Activated CD4-positive, alpha-beta T cell treated with anti-CD3 and anti-CD28 coated beads, Interleukin-2, amount 50 U/mL, for 4 hours (primary cell): ENCODE data around the gene TBC1D22A.

ENCODE experiments used
- DNase-seq, 2 experiments: peaks; one replicate each; pipeline ENCODE4 v3.0.0-alpha.2; 2020

Gene TBC1D22A

DNA sequence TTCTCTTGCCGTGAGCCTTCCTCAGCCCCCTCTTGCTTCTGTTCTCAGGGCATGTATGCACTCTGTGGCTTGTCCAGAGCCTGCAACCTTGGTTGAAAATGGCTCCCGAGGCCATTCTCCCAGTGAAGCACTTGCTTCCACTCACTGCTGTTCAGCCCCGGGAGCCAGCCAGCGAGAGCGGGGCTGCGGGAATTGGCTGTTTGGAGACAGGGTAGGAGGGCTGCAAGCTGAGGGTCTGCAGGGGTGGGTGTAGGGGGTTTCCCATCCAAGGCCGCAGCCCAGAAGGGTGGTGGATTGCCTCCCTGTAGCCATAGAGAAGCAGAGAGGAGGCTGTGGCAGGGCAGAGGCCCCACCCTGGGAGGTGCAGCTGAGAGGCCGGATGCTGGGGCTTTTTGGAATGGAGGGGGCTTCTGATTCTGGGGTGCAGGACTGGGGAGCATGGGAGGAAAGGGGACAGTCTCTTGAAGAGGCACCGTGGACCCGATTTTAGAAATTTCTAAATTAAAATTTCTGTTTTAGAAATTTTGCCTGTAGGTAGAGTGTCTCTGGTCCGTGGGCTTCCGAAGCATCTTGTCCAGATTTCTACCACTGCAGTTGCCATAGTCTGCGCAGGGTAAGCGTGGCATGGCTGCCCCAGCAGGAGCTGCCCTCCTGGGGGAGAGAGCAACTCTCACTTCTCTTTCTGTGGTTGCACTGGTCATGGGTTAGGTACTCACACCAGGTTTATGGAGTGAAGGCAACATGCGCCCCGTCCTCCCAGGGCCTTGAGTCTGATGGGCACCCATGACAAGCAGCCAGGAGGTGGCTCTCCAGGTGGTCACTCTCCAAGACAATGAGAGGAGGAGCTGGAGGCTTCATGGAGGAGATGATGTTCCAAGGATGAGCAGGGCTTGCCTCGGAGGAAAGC is 100.2 kb downstream of the TBC1D22A start:
- DNase-seq: no peak

GRCh38 chr22:46863794-46864193 is 101.3 kb downstream of the TBC1D22A start:
- no peak for DNase-seq

DNA sequence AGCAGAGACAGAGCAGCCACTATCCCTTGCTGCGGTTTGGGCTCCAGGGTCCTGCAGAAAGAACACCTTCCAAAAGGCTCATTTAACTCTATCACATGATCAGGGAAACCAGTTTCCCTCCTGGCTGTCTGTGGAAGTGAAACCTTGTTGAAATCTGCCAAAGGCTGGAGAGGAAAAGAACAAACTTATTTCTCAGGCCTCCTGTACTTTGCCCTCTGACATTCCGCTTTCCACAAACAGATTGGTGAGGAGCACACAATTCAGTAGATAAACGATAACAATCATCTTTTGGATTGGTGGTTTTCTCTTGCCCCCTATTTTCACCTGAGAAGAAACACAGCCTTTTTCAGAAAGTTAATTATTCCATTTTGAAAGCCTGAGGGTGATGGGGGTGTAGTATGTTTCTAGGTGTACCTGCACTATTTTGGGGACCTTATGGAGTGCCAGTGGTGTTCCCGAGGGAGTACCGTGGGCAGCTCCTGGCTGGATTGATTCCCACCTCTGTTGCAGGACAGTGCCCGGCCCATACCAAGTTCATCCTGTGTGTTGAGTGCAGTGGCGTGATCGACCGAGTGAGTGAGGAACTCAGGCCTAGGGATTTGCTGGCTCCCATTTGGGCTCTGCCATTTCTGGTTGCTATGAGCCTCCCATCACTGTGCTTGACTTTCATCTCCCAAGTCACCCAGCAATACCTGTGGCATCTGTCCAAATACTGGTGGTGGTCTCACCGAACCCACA is 102.0 kb downstream of the TBC1D22A start:
- DNase-seq: no peak

GRCh38 chr22:46865052-46865434 is 102.6 kb downstream of the TBC1D22A start:
- DNase-seq: no peak

GRCh38 chr22:46865642-46866041 is 103.2 kb downstream of the TBC1D22A start:
- no peak for DNase-seq

- DNase-seq: no peak
These were observed 104.1 kb downstream of the TBC1D22A start for GRCh38 chr22:46866591-46866990.

GRCh38 chr22:46867106-46867505 is 104.7 kb downstream of the TBC1D22A start:
- DNase-seq: no peak

DNA sequence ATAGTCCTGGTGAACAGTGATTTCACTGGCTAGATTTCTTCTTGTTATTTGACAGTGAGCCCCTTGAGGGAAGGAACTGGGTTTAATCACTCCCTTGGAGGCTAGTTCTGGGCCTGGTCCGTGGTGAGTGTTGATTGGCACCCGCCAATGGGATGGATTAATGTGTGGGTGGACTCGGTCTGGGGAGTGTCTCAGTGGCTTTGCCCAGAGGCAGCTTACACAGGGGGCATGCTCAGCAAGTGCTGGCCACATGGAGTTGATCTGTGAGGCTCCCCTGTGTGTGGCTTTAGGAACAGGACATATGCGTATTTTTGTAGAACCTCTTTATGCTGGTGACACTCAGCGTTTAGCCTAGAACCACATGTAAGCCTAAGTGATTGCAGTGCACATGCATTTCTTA is 106.9 kb downstream of the TBC1D22A start:
- DNase-seq: no peak

DNA sequence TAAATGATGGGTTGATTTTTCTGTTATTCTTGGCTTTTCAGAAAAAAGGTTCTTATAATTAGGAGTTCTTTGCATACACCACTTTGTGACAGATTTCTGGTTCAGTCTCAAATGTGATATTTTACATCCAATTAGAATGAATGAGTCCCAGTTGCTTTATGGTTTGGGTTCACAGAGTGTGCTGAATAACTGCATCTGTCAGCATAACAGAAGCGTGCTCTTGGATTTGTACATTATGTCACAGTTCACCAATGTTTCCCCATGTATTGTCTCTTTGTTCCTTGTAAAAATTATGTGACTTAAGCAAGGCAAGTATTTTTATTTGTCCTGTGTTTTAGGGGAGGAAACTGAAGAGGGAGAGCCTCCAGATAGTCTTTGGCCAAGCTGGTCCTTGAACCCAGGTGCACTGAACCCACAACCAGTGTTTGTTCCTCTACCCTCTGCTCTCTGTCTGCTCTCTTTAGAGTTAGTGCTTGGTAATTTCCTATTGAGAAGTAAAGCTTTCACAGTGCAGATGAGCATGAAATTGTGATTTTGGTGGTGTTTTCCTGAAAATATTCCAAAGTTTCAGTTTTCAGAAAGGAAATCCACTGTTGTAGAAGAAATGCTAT is 107.5 kb downstream of the TBC1D22A start:
- no peak for DNase-seq

- no peak for DNase-seq
These were observed 109.4 kb downstream of the TBC1D22A start for GRCh38 chr22:46871826-46872225.

- no peak for DNase-seq
These were observed 112.6 kb downstream of the TBC1D22A start for GRCh38 chr22:46875089-46875488.

DNA sequence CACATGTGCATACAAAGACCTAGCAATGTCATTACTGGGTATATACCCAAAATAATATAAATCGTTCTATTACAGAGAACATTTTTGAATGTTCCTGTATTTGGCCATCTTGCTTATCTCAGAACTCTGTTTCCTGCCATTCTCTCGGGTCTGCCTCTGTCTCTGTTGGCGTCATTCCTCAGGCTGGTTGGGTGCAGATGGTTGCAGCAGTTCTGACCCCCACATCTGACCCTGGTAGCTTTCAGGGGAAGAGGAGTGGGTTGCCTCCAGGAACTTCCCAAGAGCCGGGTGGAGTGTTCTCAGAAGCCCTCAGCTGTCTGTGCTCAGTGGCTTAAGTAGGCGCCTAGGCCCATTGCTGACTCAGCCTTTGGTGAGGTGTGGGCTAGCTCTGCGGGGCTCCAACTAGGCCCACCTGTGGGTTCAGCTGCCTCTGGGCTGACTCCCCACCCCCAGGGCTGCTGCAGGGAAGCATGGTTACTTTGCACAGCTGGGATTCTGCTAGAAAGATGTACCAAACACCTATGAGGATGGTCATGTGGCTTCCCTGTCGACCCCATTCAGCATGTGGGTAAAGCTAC is 114.0 kb downstream of the TBC1D22A start:
- no peak for DNase-seq

DNA sequence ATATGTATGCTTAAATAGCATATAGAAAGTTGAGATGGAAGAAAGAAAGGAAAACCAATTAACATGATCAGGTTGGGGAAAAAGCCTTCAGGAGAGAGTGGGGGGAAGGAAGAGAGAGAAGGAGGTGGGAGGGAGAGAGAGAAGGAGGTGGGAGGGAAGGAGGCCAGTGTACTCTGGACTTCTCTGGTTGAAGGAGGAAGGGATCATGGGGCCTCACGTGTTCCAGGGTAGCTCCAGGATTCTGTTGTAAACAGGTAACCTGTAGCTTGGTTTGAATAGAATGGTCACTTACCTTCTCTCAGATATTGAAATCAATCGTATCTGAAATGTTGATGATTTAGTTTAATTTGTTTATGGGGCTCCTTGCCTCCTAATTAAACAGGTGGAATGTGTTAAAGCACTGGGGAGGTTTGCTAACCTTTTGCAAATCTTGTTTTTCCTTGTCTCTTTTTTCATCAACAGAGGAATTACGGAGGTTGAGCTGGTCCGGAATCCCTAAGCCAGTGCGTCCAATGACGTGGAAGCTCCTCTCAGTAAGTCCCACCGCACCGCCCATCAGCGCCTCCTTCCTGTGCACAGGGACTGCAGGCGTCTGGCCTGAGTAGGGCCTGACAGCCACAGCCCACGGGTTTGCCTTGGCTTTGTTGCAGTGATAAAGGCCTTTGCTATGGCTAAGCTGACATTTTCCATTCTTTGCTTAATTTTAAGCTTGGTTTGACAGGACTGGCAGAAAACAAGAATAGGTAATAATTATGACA is 115.9 kb downstream of the TBC1D22A start:
- no peak for DNase-seq

- no peak for DNase-seq
These were observed 116.6 kb downstream of the TBC1D22A start for GRCh38 chr22:46879083-46879482.

- no peak for DNase-seq
These were observed 119.1 kb downstream of the TBC1D22A start for GRCh38 chr22:46881373-46882118.

DNA sequence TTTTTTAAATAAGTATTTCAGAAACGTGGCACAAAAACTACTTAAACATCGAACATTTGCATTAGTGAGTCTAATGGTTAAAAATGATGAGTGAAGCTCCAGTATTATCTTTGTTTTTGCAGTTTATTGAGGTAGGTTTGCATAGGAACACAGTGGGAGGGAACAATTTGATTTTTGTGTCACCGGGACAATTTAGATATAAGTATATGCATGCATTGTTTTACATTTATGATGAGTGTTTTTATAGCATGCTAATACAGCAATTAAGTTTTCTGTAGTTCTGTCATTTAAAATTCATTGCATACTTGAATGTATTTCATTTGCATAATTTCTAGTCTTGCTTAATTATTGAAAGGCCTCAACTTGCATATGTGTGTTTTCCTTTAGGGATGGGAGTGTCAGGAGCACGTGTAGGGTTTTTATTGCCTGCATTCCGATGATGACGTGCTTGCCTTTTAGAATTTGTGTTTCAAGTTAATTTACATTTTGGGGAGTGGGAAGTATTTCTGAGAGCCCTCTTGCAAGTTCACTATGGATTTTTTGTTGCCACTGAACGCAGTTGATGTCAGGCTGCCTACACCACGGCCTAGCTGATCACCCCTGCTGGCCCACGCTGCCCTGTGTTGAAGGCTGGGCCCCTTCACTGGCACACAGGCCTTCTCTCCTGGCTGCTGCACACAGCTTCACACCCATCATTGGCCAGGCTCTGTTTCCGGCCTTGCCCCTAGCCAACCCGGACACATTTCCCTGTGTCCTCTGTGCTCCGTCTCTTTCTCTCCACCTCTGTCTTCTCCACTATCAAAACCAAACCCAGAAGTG is 120.9 kb downstream of the TBC1D22A start:
- no peak for DNase-seq

DNA sequence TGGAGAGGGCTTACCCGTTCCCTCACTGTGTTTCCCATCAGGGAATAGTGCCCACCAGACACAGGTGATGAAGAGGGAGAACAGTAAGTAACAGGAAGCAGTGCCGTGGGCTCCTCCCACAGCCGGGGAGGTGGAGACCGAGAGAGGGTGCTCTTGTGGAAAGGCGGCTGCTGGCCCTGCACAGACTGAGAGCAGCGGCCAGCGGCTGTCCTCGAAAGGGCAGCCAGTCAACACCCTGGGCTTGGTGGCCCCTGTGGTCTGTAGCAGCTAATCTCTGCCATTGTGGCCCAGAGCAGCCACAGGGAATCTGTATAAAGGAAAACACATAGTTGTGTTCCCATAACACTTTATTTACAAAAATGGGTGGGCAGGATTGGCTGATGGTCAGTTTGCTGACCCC is 121.9 kb downstream of the TBC1D22A start:
- no peak for DNase-seq

- no peak for DNase-seq
These were observed 125.5 kb downstream of the TBC1D22A start for GRCh38 chr22:46887978-46888377.

DNA sequence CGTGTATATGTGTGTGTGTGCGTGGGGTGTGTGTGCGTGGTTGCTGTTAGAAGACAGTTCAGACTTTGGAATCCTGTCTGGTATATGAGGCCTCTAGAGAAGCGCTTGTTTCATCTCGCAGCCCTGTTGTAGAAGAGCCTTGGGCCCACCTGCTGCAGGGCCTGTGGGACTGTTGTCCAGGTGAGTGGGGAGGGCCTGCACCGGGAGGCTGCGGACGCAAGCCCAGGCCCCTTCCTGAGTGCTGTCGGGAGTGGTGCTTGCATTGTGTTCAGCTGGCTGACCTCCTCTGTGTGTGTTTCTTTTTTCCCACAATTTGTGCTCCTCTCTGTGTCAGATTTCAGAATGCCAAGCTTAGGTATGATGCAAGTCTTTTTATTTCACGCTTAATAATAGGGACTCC is 128.4 kb downstream of the TBC1D22A start:
- no peak for DNase-seq

DNA sequence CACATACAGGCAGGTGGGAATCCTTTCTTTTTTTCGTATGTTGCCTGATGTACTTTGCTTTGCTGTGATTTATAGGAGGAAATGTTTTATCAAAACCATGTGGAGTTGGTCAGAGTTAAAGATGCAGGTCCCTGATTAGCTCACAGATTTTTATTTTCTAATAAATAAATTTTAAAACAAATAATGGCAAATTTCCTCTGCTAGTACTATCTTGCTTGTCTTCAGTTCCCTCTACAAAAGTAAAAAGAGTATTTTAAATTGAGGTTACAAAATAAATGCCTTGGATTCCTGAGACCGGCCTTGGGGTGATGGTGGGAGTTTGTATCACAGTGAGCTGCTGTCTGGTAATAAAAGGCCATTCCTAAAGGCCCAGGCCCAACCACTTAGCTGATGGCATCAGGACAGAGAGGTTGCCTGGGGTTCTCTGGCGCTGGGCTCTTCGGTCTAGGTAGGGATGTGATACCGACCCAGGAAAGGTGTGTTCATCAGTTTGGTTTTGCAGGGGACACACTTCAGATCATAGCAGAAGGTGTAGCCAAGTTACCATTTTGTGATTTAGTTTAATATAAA is 129.0 kb downstream of the TBC1D22A start:
- no peak for DNase-seq

GRCh38 chr22:46892866-46893265 is 130.4 kb downstream of the TBC1D22A start:
- DNase-seq: no peak
